GM19452 (cell line): Measurements from ENCODE around the gene KCNC1.

Experiments used
- ATAC-seq: cut with Tn5 transposase; IDR thresholded peaks from one replicate; pipeline ENCODE4 v1.9.1; 2021; ENCODE audit not compliant: unreplicated experiment

KCNC1 gene

GRCh38 chr11:17814546-17814945 is 80.0 kb downstream of the KCNC1 start:
- no peak for ATAC-seq

DNA sequence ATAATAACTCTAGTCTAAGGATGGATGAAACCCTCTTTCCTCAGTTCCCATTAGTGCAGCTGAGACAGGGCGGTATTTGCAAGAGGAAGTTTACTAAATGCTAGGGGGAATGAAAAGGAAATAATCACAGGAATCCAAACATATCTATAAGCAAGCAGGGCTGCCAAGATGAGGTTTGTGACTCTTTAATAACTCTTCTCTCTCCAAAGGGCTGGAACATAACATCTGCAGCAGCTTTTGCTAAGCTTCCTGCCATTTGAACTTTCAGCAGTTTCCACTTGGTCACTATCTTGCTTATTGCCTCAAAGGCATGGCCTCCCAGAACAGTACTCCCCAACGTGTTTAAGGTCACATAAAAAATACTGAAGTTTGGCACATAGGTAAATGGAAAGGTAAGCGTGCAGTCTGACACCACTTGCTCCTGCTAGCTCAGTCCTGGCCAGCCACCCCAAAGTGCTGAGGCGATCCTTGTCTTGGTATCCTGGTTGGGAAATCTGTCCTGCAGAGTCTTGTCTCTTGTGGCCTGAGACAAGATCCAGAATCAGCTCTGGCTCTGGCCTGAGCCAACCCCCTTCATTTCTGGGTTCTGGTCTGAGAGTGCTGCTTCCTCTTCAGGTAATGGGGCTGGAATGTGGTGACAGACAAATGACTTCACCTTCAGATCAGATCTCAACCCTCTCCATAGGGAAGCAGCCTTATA is 81.8 kb downstream of the KCNC1 start:
- no peak for ATAC-seq

GRCh38 chr11:17821648-17822400 is 87.2 kb downstream of the KCNC1 start:
- ATAC-seq, result no peak

DNA sequence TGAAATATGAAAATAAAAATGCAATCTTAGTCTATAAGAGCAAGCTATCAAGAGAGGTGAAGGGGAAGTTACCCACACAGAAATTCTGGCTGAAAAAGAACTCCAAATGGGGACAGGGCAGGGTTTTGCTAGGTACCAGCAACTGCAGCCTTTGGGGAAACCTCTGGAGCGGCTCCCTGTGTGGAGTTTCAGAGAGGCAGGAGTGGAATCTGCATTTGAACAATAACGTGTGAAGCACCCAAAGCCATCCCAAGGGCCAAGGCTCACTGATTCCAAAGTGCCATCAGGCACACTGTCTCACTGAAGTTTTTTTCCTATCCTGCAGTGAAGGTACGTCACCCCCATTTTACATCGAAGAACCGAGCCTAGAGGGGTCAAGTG is 87.8 kb downstream of the KCNC1 start:
- ATAC-seq, result no peak

GRCh38 chr11:17827006-17827405 is 92.4 kb downstream of the KCNC1 start:
- ATAC-seq, result no peak

DNA sequence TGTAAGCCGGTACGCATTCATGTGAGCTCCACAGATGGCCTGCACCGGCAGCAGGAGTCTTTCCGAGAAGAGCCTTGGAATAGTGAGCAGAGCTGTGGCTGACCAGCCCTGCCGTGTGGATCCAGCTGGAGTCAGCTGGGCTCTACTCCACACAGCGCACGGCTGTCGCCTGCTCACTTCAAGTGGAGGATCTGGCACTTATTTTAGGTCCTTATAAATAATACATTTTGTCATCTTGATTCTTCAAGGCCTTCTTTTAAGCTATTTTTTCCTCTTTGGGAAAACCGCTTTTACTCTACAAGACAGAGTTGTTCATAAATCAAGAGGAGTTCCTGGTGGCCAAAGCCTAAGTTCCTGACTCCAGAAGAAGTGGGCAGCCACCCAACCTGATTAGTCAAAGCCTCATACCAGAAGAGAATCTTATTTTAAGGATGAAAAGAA is 93.8 kb downstream of the KCNC1 start:
- ATAC-seq, result no peak

- no peak for ATAC-seq
Observed at GRCh38 chr11:17831228-17831627, 96.6 kb downstream of the KCNC1 start.

- no peak for ATAC-seq
Observed at GRCh38 chr11:17831883-17832282, 97.3 kb downstream of the KCNC1 start.
